Measurements from ENCODE around the gene ANKRD35.
A peak's percentile ranks its signal among the peaks of the same experiment; 100 is the strongest.

Gene ANKRD35

GRCh38 chr1:145895471-145895870 lies 9.8 kb upstream of the ANKRD35 start:
- DNase-seq (ENCODE audit: low read depth) = no peak

- no peak for DNase-seq (ENCODE audit: low read depth)
Measured at GRCh38 chr1:145893306-145894055, 7.8 kb upstream of the ANKRD35 start.

GRCh38 chr1:145892486-145893087 lies 6.9 kb upstream of the ANKRD35 start:
- no peak for DNase-seq (ENCODE audit: low read depth)

- peak; percentile 20 for DNase-seq (ENCODE audit: low read depth)
Measured at GRCh38 chr1:145891587-145892485, 6.2 kb upstream of the ANKRD35 start.

- no peak for DNase-seq (ENCODE audit: low read depth)
Measured at GRCh38 chr1:145891143-145891542, 5.5 kb upstream of the ANKRD35 start.

- DNase-seq (ENCODE audit: low read depth) = no peak
Measured at GRCh38 chr1:145889722-145890121, 4.1 kb upstream of the ANKRD35 start.

GRCh38 chr1:145887631-145888030 lies 2.0 kb upstream of the ANKRD35 start:
- DNase-seq (ENCODE audit: low read depth) = no peak

GRCh38 chr1:145886816-145887215 lies 1.1 kb upstream of the ANKRD35 start:
- DNase-seq (ENCODE audit: low read depth) = no peak

GRCh38 chr1:145886390-145886789 lies 724 bp upstream of the ANKRD35 start:
- no peak for DNase-seq (ENCODE audit: low read depth)

- no peak for DNase-seq (ENCODE audit: low read depth)
Measured at GRCh38 chr1:145884675-145885074, 991 bp downstream of the ANKRD35 start.

GRCh38 chr1:145879775-145880174 lies 5.9 kb downstream of the ANKRD35 start:
- DNase-seq (ENCODE audit: low read depth) = no peak

GRCh38 chr1:145878724-145879123 lies 6.9 kb downstream of the ANKRD35 start:
- no peak for DNase-seq (ENCODE audit: low read depth)

- DNase-seq (ENCODE audit: low read depth) = no peak
Measured at GRCh38 chr1:145877923-145878486, 7.7 kb downstream of the ANKRD35 start.

GRCh38 chr1:145874646-145875045 lies 11.0 kb downstream of the ANKRD35 start:
- DNase-seq (ENCODE audit: low read depth) = no peak

- DNase-seq (ENCODE audit: low read depth) = no peak
Measured at GRCh38 chr1:145871994-145872924, 13.4 kb downstream of the ANKRD35 start.

- DNase-seq (ENCODE audit: low read depth) = no peak
Measured at GRCh38 chr1:145868232-145868631, 17.4 kb downstream of the ANKRD35 start.

- no peak for DNase-seq (ENCODE audit: low read depth)
Measured at GRCh38 chr1:145863282-145864018, 22.2 kb downstream of the ANKRD35 start.

- peak; percentile 72 for DNase-seq (ENCODE audit: low read depth)
Measured at GRCh38 chr1:145859491-145860023, 26.1 kb downstream of the ANKRD35 start.

- DNase-seq (ENCODE audit: low read depth) = peak; percentile 77
Measured at GRCh38 chr1:145858901-145859490, 26.7 kb downstream of the ANKRD35 start, which contains the start of gene PIAS3. TSS of gene PIAS3 (minus strand) at chr1:145859081. CDS start at chr1:145858990, 91 bp downstream.
